Eye (tissue), 1 donor: ENCODE results near the gene TRPM1.
A peak's percentile ranks its signal among the peaks of the same experiment; 100 is the strongest.

Experiments
- DNase-seq: peaks from one replicate; pipeline ENCODE4 v3.0.0-alpha.2; 2015

TRPM1 gene

GRCh38 chr15:31101262-31102038 is at the start of gene TRPM1:
Gene TRPM1, minus strand, starts transcription at chr15:31101725. Its CDS starts 20,370 bp downstream, at chr15:31081355.
- DNase-seq, result peak; percentile 80

DNA sequence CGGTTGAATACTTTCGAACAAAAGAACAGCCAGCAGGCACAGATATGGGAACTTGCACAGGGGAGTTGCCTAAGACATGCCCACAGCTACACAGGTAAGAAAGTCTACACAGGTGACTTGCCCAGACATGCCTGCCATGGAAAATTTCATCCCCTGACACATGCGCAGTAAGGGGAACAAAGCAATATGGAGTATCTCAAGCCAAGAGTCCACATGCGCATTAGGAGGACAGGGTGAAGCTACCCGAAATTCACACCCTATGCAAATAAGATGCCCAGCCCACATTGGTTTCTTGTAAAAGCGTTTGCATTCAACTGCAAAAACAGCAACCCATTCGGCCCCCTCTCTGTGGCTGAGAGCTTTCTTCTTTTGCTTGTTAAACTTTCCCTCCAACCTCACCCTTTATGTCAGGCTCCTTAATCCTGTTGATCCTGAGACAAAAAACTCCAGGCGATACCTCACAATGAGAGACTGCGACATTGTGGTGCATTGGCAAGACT is 49.3 kb upstream of the TRPM1 start:
- no peak for DNase-seq

DNA sequence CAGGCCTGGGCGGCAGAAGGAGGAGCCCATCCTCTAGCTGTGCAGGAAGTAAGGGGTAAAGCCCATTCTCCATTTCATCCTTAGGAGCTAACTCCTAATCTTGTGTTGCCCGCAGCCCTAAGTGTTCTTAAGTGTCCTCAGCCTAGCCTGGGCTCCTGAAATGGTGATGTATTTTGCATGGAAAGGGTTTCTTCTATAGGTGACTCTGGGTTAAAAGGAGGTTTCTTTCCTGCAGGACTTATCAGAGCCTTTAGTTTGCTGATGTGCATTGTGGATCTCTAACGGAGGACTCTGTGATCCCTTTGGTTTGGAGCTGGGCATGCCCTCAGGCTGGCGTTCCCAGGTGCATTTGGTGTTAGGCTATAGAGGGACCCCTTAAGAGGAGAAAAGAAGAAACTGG is 48.5 kb upstream of the TRPM1 start:
- DNase-seq, result no peak

GRCh38 chr15:31149088-31149505 is 47.6 kb upstream of the TRPM1 start:
- no peak for DNase-seq

GRCh38 chr15:31148297-31149087 is 47.0 kb upstream of the TRPM1 start:
- DNase-seq, result peak; percentile 18

DNA sequence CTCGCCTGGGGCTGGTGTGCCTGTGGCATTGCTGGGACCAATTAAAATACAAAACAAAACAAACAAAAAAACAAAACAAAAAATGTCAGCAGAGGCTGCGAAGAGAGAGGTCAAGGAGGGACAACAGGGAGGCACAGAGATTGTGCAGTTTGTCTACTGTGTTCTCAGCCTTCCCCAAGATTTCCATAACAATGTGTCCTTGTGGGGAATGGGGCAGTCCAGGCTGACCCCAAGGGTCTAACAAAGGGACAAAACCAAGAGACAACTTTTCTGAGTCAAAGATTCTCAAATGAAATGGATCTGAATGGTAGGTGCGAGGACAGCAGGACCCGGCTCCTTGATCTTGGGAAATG is 46.4 kb upstream of the TRPM1 start:
- no peak for DNase-seq

DNA sequence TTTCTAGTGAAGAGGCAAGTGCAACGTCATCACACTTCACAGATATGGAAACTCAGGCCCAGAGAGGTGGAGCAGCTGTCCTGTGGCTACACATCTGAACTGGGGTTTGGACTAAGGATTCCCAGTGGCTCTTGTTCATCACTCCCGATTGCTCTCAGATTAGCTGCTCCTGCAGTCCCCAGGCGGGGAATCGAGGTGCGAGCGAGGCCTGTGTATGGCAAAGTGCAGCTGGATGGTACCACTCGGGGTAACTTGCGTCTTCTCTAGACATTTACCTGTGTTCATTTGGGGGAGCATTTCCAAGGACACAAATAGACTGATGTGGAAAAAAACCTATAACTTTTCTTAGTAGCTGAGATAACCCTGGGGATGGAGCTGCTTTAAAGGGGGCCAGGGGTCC is 45.9 kb upstream of the TRPM1 start:
- no peak for DNase-seq

DNA sequence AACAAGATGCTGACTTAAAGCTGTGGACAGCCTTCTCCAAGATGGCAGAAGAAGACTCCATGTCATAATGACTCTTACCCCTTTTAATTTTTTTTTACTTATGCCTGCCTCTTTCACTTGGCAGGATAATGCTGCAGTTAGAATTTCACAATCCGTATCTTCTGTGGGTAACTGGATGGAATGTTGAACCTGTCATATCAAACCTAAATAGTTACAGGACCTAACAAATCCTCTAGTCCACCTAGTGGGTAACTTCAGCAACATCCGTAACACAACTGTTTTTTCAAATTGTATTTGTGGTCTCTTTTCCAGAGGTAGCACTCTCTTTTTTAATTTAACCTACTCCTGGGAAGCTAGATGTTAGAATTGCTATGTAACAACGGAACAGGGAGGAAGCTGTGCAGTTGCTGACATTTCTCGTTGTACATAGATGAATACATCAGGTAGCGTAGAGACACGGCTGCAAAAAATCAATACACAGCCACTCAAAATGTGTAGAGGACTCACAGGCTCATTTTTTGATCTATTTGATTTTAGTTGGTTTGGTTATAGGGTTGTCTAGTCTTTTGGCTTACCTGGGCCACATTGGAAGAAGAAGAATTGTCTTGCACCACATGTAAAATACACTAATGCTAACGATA is 43.9 kb upstream of the TRPM1 start:
- DNase-seq, result no peak

DNA sequence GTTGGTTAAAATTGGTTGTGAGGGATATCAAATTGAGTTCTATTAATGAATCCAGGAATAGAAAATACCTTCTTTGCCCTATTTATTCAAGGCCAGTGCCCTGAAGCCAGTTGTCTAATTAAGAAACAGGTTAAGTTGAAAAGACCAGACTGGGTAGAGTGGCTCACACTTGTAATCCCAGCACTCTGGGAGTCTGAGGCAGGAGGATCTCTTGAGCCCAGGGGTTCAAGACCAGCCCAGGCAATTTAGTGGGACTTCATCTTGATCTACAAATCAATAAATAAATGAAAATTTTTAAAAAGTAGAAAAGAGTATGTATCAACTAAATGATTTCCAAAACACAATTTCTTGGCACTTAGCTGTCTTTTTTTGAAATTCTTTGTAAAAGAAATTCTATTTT is 40.3 kb upstream of the TRPM1 start:
- DNase-seq, result no peak

DNA sequence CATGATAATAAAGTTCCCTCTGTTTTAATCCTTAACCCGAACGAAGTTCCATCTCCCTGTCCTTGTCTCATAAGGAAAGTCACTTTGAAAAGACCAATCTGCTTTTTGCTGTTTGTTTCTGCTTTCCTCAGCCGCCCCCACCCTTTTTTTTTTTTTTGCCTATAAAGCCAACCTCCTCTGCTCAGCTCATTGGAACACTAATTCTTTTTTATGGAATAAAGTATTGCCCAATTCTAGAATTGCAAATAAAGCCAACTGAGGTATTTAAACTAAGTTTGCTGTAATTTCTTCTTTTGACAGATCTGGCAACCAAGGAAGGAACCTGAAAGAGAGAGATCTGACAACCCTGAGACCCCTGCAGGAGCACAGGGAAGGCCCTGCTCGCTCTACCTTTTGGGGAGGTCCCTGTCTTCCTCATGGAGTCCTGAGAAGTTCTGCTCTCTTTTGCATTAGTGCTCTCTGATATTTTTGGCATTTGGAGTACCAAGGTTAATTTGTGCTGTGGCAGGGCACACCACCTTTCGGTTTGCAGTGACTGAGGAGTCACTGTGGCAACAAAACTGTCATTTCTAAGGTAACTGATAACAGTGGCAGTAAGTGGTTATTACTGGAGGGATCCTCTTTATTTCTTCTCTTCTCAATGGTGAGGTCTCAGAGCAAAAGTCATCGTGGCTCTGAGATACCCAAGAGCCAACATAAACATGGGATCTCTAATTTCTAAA is 35.2 kb upstream of the TRPM1 start:
- no peak for DNase-seq

DNA sequence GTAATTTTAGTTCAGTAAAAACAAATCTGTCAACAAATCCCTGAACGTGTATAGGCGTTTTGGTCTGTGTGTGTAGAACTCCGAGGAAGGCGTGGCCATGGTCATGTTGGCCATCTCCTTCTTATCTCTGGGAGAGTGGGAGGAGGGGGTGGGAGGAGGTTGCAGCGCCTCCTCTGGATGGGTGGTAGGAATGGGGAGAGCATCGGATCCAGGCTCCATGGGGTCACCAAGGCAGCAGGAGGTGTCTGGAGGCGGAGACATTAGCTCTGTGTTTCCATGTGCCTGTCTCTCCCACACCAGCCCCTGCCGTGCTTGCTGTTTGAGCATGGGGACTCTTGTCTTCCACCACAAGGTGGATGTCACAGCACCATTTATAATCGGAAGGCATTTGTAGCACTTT is 34.5 kb upstream of the TRPM1 start:
- no peak for DNase-seq

DNA sequence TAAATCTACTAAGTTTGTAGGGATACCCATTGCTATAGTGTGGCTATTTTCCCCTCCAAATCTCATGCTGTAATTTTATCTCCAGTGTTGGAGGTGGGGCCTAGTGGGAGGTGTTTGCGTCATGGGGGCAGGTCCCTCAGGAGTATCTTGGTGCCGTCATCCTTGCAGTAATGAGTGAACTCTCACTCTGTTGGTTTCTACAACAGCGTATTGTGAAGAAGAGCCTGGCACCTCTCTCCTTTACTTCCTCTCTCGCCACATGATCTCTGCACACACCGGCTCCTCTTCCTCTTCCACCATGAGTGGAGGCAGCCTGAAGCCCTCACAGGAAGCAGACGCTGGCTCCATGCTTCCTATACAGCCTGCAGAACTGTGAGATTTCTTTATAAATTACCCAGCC is 34.0 kb upstream of the TRPM1 start:
- no peak for DNase-seq

GRCh38 chr15:31133890-31134289 is 32.4 kb upstream of the TRPM1 start:
- no peak for DNase-seq

DNA sequence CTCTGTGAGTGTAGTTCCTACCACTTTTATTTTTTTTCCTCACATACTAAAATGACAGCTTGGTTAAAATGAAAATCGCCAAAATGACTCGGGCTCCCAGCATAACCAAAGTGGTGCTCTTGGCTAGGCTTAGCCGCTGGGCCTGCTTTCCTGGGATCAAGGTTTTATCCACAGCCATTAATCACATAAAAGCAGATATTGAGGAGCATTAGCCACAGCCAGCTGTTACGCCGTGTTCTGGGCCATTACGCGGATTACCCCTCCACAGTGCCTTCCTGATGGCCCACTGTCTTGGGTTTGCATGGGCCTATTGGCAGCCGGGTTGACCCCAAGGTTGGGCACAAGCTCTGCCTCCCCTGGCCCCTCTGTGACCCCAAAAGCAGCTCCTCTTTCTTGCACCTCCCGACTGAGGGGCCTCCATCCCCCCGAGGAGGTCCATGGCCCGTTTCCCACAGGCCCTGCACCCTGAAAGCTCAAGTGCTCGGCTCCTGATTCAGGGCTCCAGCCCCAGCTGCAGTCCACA is 30.4 kb upstream of the TRPM1 start:
- no peak for DNase-seq

- DNase-seq, result no peak
Measured at GRCh38 chr15:31130576-31131237, 29.2 kb upstream of the TRPM1 start.

GRCh38 chr15:31129769-31130303 is 28.3 kb upstream of the TRPM1 start:
- DNase-seq, result no peak

DNA sequence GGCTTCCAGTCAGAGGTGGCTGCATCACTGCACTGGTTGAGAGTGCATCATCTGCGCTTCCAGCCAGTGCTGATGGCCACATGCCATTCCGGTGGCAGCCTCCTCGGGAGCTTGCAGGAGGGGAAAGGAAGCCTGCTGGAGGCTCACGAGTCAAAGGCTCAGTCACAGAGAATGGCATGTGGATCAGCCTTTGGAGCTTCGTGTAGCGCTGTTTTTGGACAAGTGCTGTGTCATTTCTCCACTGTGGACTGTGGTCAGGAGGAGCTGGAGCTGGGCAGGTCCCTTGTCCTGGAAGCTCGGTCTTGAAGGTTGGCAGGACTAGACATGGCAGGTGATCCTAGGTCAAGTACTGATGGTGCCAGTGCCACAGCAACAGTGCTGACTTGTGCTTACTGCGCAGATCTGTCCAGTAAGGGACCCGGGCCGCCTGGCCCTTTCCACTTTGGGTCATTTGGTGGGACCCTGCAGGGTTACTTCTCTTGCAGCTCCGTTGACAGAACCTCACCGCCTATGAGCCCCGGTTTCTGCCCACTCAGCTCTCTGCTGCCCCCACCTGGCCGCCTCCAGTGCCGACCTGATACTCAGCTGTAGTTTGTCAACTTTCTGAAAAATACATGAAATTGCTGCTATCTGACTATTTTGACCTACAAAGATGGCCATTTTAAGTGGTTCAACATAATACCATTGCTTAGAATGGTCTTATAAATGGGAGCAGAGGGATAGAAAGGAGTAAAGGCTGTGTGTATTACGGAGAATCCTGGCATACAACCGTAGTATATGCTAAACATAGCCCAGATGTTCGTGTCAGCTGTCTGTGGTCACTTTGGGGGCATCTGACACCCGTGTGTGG is 27.6 kb upstream of the TRPM1 start:
- DNase-seq, result peak; percentile 83

DNA sequence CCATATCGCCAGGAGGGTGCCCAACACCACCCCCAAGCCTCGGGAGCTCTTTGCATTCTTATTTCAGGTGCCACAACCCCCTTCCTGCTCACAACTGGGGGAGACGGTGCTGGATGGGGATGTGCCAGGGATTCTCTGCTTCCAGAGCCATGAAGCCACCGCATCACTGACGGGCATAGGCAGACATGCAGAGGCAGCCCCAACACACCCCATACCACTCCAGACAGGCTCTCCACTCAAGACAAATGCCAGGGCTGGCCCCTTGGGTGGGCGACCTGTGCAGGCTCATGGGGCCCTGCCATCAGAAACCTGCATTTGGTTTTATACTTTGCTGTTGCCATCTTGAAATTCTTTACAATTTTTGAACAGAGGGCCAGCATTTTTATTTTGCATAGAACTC is 27.0 kb upstream of the TRPM1 start:
- no peak for DNase-seq

DNA sequence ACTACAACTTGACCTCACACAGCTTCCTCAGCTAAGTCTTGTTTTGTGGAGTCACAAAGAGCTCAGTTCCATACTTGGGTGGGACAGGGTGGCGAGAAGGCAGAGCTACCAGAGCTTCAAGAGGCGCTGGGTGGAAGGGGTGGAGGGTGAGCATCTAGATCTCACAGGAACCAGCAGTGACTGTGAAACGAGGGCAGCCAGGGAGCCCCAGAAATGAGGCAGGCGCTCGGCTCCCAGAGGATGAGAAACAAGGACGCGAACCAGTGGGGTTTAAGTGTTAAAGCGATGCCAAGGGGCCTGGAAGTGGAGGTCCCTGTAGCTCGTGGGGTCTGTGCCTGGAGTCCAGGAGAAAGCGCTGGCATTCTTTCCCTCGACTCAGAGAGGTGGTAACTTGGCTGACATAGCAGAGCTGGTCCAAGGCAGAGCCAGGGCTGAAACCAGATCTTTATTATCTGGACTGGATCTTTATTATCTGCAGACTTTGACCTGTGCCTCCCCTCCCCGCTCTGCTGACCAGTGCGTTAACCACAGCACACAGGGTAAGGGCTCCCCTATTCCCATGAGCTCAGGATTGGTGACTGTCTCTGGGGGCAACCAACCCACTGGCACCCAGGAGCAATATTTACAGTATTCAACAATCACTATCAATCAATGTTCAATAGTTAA is 26.2 kb upstream of the TRPM1 start:
- no peak for DNase-seq

DNA sequence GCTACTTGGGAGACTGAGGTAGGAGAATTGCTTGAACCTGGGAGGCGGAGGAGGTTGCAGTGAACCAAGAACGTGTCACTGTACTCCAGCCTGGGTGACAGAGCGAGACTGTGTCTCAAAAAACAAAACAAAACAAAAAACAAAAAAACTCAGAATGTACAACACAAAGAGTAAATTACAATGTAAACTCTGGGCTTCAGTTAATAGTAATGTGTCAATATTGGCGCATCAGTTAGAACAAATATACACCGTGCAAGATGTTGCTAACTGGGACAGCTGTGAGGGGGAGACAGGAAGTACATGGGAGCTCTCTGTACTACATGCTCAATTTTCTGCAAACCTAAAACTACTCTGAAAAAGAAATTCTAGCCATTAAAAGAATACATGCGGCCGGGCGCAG is 23.5 kb upstream of the TRPM1 start:
- no peak for DNase-seq
